Neural cell (in vitro differentiated cells): ENCODE data around the gene FBXO48.

Source experiments
- EP300 ChIP-seq: fragments of 450-650 bp; conservative IDR thresholded peaks from 2 replicates; pipeline ENCODE4 v1.6.1; 2014; ENCODE audit warnings: antibody characterized with exemption, mild to moderate bottlenecking, moderate library complexity; ENCODE audit not compliant: poor library complexity, severe bottlenecking
- EZH2 ChIP-seq: fragments of 200-600, 300-800 bp; shearing (Covaris generic), sonication (generic); IDR thresholded peaks from 2 replicates; pipeline ENCODE4 v1.6.1; 2014; ENCODE audit warnings: antibody characterized with exemption, low read length, borderline replicate concordance, mild to moderate bottlenecking; ENCODE audit not compliant: insufficient read depth, poor library complexity, severe bottlenecking
- POLR2AphosphoS5 ChIP-seq: IDR thresholded peaks from 2 replicates; pipeline ENCODE4 v1.6.1; 2012
- RAD21 ChIP-seq: fragments of 450-650 bp; conservative IDR thresholded peaks from 2 replicates; pipeline ENCODE4 v1.6.1; 2014; ENCODE audit warnings: antibody characterized with exemption, mild to moderate bottlenecking, moderate library complexity
- REST ChIP-seq: IDR thresholded peaks from 2 replicates; pipeline ENCODE4 v1.6.1; 2012; ENCODE audit warnings: borderline replicate concordance
- SMC3 ChIP-seq: fragments of 450-650 bp; conservative IDR thresholded peaks from 2 replicates; pipeline ENCODE4 v1.6.1; 2014; ENCODE audit warnings: antibody characterized with exemption, mild to moderate bottlenecking, moderate library complexity; ENCODE audit not compliant: poor library complexity
- TF ChIP-seq, protein P1 (sequence below): fragments of 450-650 bp; IDR thresholded peaks from 2 replicates; pipeline ENCODE4 v1.5.1; 2014; ENCODE audit warnings: antibody characterized with exemption, mild to moderate bottlenecking, moderate library complexity; ENCODE audit not compliant: poor library complexity, severe bottlenecking

DNA sequence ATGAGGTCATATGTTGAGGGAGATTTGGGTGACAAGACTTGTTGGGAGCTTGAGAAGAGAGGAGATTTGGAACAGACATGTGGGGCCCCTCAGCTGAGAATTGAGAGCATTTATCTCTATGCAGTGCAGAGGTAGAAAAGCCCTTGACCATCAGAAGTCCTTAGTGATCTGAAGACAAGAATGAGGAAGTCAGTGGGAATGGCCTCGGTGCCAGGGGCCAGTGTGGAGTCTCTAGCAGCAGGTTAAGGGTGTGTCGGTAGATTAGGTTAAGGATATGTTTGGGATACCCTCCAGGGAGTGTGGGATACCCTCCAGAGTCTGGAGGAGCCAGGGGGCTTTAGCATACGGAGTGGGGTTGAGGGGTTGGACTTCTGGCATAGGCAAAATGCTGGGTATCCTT, 41.6 kb downstream of the FBXO48 start:
- TF ChIP-seq, protein P1, sequence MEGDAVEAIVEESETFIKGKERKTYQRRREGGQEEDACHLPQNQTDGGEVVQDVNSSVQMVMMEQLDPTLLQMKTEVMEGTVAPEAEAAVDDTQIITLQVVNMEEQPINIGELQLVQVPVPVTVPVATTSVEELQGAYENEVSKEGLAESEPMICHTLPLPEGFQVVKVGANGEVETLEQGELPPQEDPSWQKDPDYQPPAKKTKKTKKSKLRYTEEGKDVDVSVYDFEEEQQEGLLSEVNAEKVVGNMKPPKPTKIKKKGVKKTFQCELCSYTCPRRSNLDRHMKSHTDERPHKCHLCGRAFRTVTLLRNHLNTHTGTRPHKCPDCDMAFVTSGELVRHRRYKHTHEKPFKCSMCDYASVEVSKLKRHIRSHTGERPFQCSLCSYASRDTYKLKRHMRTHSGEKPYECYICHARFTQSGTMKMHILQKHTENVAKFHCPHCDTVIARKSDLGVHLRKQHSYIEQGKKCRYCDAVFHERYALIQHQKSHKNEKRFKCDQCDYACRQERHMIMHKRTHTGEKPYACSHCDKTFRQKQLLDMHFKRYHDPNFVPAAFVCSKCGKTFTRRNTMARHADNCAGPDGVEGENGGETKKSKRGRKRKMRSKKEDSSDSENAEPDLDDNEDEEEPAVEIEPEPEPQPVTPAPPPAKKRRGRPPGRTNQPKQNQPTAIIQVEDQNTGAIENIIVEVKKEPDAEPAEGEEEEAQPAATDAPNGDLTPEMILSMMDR, result no peak
- no peak for TF ChIP-seq EP300
- no peak for TF ChIP-seq RAD21
- TF ChIP-seq EZH2, result no peak
- no peak for TF ChIP-seq POLR2AphosphoS5
- no peak for TF ChIP-seq SMC3
- no peak for TF ChIP-seq REST
